Esophagus squamous epithelium (tissue), 5 donors: ENCODE measurements around the gene PTPN1. TPM values are rescaled to one million over a fixed set of nuclear protein-coding genes. Genes with fewer than 3 reads are reported as not detected.

Source experiments
- DNase-seq: peaks from one replicate; lab custom pipeline; 2025; lab: John Stamatoyannopoulos, UW
- H3K27ac ChIP-seq, 4 donors: fragments of 200-600 bp; sonication (generic); one replicate each; pipeline ENCODE4 v1.5.1; 2016 to 2019; ENCODE audit warnings: mild to moderate bottlenecking in 1 of 4
- H3K27me3 ChIP-seq, 4 donors: fragments of 200-600 bp; sonication (generic); 1 replicate in 3 of 4; 2 replicates in 1 of 4; pipeline versions ENCODE4 v1.5.1 to v1.6.0; 2017 to 2021; ENCODE audit warnings: antibody characterized with exemption in 1 of 4
- H3K36me3 ChIP-seq, 3 donors: fragments of 200-600 bp; sonication (generic); one replicate each; pipeline ENCODE4 v1.5.1; 2016 to 2019
- H3K4me1 ChIP-seq, 3 donors: fragments of 200-600 bp; sonication (generic); one replicate each; pipeline ENCODE4 v1.5.1; 2017 to 2019
- H3K4me3 ChIP-seq, 4 donors: fragments of 200-600 bp; sonication (generic); 1 replicate in 3 of 4; 2 replicates in 1 of 4; pipeline ENCODE4 v1.5.1; 2016 to 2019; ENCODE audit warnings: mild to moderate bottlenecking in 2 of 4, moderate library complexity in 1 of 4
- H3K9me3 ChIP-seq, 3 donors: fragments of 200-600 bp; sonication (generic); one replicate each; pipeline ENCODE4 v1.5.1; 2016 to 2019
- CTCF ChIP-seq, 6 experiments: fragments of 450-650 bp in 4 of 6; fragments of 200-600 bp in 2 of 6; sonication (generic) in 2 of 6; IDR thresholded peaks; one replicate each; pipeline ENCODE4 v1.5.1; 2016 to 2019; ENCODE audit warnings: antibody characterized with exemption in 6 of 6, mild to moderate bottlenecking in 4 of 6, moderate library complexity in 4 of 6
- POLR2A ChIP-seq, 4 donors: fragments of 450-650 bp; IDR thresholded peaks; one replicate each; pipeline ENCODE4 v1.6.1; 2017; ENCODE audit warnings: antibody characterized with exemption in 4 of 4, mild to moderate bottlenecking in 4 of 4, moderate library complexity in 3 of 4
- WGBS, 2 donors: methylation state at CpG; one replicate each; pipeline ENCODE4 v1.1.5; 2018; 5-methylcytosine and 5-hydroxymethylcytosine counted together
- intact Hi-C: fragments of 100-400 bp; cut with DNase I; formaldehyde crosslinking; loops from one replicate; pipeline ENCODE4 v1.15.0; 2022
- total RNA-seq, 4 donors: library from RNA; depleted of rRNA; stranded (reverse); fragments of >200 nt; gene quantifications; one replicate each; pipeline ENCODE4 v1.1.0, GENCODE V29; 2016
- donor health status: DM: yes; HTN: yes; CAD: no.

Gene PTPN1
- total RNA-seq, 4 donors from 2014 or later: 23.6 to 30.6 (median 29.0) TPM

- Histone ChIP-seq H3K9me3 (no peaks in the 10 kb centered on the region), H3K27me3 (no peaks in the 10 kb centered on the region), H3K27ac (no peak overlapping the region), H3K4me3 (no peak overlapping the region), H3K4me1 (peaks cover 5 to 19% (median 12%) of the 10 kb centered on the region in 3 donors), H3K36me3 (no peaks in the 10 kb centered on the region)
- intact Hi-C loops: no loop called here
- TF ChIP-seq POLR2A (IDR thresholded peaks at IDR 0.05) (no peak), CTCF (IDR thresholded peaks at IDR 0.05) (no peak)
- WGBS, 2 donors: 71 to 76% methylated on average over 14 of the region's 14 CpGs
- no peak for DNase-seq
Measured at GRCh38 chr20:50464725-50465650, 45.2 kb upstream of the PTPN1 start.

- no peak overlapping the region for H3K27ac ChIP-seq
- H3K4me3 ChIP-seq: no peak overlapping the region
- TF ChIP-seq POLR2A (IDR thresholded peaks at IDR 0.05): no peak
- TF ChIP-seq CTCF (IDR thresholded peaks at IDR 0.05): no peak
- 59 to 66% methylated on average over 3 to 6 of the region's 6 CpGs for WGBS, 2 donors
- no peaks in the 10 kb centered on the region for H3K27me3 ChIP-seq
- no peaks in the 10 kb centered on the region for H3K9me3 ChIP-seq
- no peaks in the 10 kb centered on the region for H3K36me3 ChIP-seq
- H3K4me1 ChIP-seq: peaks cover 7 to 15% (median 11%) of the 10 kb centered on the region in 3 donors
- intact Hi-C loops: no loop called here
- DNase-seq: no peak
Measured at GRCh38 chr20:50467174-50467573, 43.0 kb upstream of the PTPN1 start.

DNA sequence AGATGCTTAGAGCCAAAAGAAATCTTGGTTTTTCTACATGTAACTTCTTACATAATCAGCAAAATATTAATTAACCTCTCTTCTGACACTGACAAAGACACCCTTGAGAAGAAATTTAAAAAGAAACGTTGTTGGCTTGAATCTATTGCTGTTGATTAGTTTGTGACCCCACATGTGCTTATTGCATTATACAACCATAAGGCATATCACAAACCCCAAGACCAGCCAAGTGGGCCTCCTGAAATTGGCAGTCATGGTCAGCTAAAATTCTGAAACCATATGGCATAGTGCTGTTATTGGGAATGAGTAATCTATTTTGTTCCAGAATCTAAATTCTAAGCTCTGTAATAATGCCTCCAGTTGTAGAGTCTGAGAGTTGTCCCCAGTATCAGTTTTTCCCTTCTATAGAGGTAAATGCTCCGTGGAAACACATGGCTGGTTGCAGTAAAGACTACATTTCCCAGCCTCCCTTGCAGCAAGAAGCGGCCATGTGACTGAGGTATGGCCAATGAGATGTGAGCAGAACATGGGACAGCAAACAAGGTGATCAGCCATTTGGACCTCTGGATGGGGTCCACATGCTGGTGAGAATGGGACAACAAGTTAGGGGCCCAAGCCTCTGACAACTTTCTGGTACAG, 42.3 kb upstream of the PTPN1 start:
- no peaks in the 10 kb centered on the region for H3K27me3 ChIP-seq
- TF ChIP-seq POLR2A (IDR thresholded peaks at IDR 0.05) (no peak), CTCF (IDR thresholded peaks at IDR 0.05) (no peak)
- DNase-seq: no peak
- H3K36me3 ChIP-seq: no peaks in the 10 kb centered on the region
- WGBS, 2 donors: 65 to 85% methylated on average over 3 of the region's 3 CpGs
- peaks cover 7 to 15% (median 11%) of the 10 kb centered on the region in 3 donors for H3K4me1 ChIP-seq
- no peaks in the 10 kb centered on the region for H3K9me3 ChIP-seq
- no peak overlapping the region for H3K4me3 ChIP-seq
- no peak overlapping the region for H3K27ac ChIP-seq
- intact Hi-C loops: no loop called here

- Histone ChIP-seq H3K9me3 (no peaks in the 10 kb centered on the region), H3K27ac (no peak overlapping the region), H3K4me3 (no peak overlapping the region), H3K36me3 (no peaks in the 10 kb centered on the region), H3K4me1 (peaks cover 7 to 15% (median 11%) of the 10 kb centered on the region in 3 donors), H3K27me3 (no peaks in the 10 kb centered on the region)
- 82 to 85% methylated on average over 2 of the region's 2 CpGs for WGBS, 2 donors
- DNase-seq: no peak
- no peak for TF ChIP-seq POLR2A (IDR thresholded peaks at IDR 0.05)
- no peak for TF ChIP-seq CTCF (IDR thresholded peaks at IDR 0.05)
- intact Hi-C loops: no loop called here
Measured at GRCh38 chr20:50468378-50468798, 41.8 kb upstream of the PTPN1 start.
